Endothelial cell of umbilical vein (primary cell): Measurements from ENCODE around the gene NBEAL2.

Experiments used
- CTCF ChIP-seq, 2 donors: IDR thresholded peaks; 1 replicate in 1 of 2; 2 replicates in 1 of 2; pipeline ENCODE4 v1.5.1; 2011; ENCODE audit warnings: low read length in 2 of 2, mild to moderate bottlenecking in 2 of 2, moderate library complexity in 2 of 2, control low read depth in 1 of 2, inconsistent platforms in 1 of 2, low read depth in 1 of 2; ENCODE audit not compliant: insufficient read depth in 1 of 2; ENCODE audit errors: extremely low read depth in 1 of 2
- MAX ChIP-seq: IDR thresholded peaks from 2 replicates; pipeline ENCODE4 v1.6.1; 2011; ENCODE audit not compliant: insufficient read depth, insufficient read length
- POLR2A ChIP-seq: IDR thresholded peaks from 2 replicates; pipeline ENCODE4 v1.6.1; 2012; ENCODE audit warnings: low read depth, mild to moderate bottlenecking, control low read depth, low read length

- TF ChIP-seq POLR2A: peak; percentile 29
- no peak for TF ChIP-seq MAX
- peak; percentile 84 to 93 for TF ChIP-seq CTCF (IDR thresholded peaks at IDR 0.05; ENCODE audit: extremely low read depth in 1 of 2, insufficient read depth in 1 of 2, low read depth in 1 of 2, low read length in 2 of 2)
These were observed 18.8 kb downstream of the NBEAL2 start for GRCh38 chr3:46998121-46998851.
